Colonic mucosa (tissue), 4 donors: ENCODE data around the gene RBP4. TPM values are rescaled to one million over a fixed set of nuclear protein-coding genes. Genes with fewer than 3 reads are reported as not detected.

Experiments used
- DNase-seq: peaks from one replicate; pipeline ENCODE4 v3.0.0-alpha.2; 2020
- H3K27ac ChIP-seq: fragments of 200-600 bp; one replicate; pipeline ENCODE4 v1.8.0; 2021
- H3K27me3 ChIP-seq: fragments of 200-600 bp; one replicate; pipeline ENCODE4 v1.8.0; 2021
- H3K36me3 ChIP-seq: fragments of 200-600 bp; one replicate; pipeline ENCODE4 v1.8.0; 2021
- H3K4me1 ChIP-seq: fragments of 200-600 bp; one replicate; pipeline ENCODE4 v1.8.0; 2021; ENCODE audit warnings: mild to moderate bottlenecking
- H3K4me3 ChIP-seq: fragments of 200-600 bp; one replicate; pipeline ENCODE4 v1.8.0; 2021
- H3K9ac ChIP-seq, 2 donors: one replicate each; pipeline ENCODE4 v1.7.0; 2013; ENCODE audit warnings: control low read depth in 2 of 2, low read depth in 2 of 2, low read length in 2 of 2
- H3K9me3 ChIP-seq: fragments of 200-600 bp; one replicate; pipeline ENCODE4 v1.8.0; 2021
- intact Hi-C: fragments of 100-400 bp; cut with DNase I; formaldehyde crosslinking; loops from one replicate; pipeline ENCODE4 v1.14.1; 2022
- total RNA-seq, 2 donors: library from RNA; stranded (reverse); fragmentation: NEBNext Ultra II Directional in 1 of 2; extraction: Animal tissue kit (Norgen Biotek cat#: 25700) in 1 of 2; gene quantifications; one replicate each; pipeline ENCODE4 v1.2.1, GENCODE V29; 2021
- TF ChIP-seq, protein P1 (sequence below): fragments of 200-600 bp; IDR thresholded peaks from one replicate; pipeline ENCODE4 v1.8.0; 2022; ENCODE audit warnings: antibody characterized with exemption, mild to moderate bottlenecking
- donor health status: healthy.
- donor health status: DM: no; HTN: no; CAD: no.
- donor health status: DM: no; HTN: no; CAD: no.

The RBP4 gene
- total RNA-seq, 2 donors from 2014 or later = 6.8 to 15.1 TPM

DNA sequence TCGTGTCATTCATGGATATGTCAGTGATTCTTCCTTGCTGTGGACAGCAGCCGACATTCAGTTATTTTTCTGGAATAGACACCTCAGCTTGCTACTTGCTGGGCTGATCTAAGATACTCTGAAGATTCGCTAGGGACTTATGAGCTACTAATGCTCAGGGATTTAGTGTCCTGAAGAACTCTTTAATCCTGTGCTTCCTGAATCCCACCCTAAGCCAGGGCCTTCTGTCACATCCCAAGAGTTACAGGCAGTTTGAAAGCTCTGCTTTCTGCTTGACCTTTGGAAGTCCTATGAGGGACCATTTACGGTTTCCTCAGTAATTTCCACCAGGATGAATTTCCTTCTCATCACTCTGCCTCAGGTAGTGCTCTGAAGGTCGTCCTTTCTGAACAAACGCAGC, 11.3 kb upstream of the RBP4 start, which contains the start of gene PDE6C:
Gene PDE6C, plus strand, starts transcription at position 227 of the 400 bp plus-strand sequence. CDS start 189 bp downstream, outside the sequence.
- TF ChIP-seq, protein P1, sequence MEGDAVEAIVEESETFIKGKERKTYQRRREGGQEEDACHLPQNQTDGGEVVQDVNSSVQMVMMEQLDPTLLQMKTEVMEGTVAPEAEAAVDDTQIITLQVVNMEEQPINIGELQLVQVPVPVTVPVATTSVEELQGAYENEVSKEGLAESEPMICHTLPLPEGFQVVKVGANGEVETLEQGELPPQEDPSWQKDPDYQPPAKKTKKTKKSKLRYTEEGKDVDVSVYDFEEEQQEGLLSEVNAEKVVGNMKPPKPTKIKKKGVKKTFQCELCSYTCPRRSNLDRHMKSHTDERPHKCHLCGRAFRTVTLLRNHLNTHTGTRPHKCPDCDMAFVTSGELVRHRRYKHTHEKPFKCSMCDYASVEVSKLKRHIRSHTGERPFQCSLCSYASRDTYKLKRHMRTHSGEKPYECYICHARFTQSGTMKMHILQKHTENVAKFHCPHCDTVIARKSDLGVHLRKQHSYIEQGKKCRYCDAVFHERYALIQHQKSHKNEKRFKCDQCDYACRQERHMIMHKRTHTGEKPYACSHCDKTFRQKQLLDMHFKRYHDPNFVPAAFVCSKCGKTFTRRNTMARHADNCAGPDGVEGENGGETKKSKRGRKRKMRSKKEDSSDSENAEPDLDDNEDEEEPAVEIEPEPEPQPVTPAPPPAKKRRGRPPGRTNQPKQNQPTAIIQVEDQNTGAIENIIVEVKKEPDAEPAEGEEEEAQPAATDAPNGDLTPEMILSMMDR = no peak
- intact Hi-C loops = no loop called here
- H3K4me3 ChIP-seq = no peak within 1 kb of the TSS
- no peaks in the 10 kb centered on the region for H3K27me3 ChIP-seq
- H3K9ac ChIP-seq = no peak within 1 kb of the TSS
- no peaks in the 10 kb centered on the region for H3K4me1 ChIP-seq
- no peaks in the 10 kb centered on the region for H3K36me3 ChIP-seq
- H3K27ac ChIP-seq = no peak within 1 kb of the TSS
- no peak for DNase-seq
- no peaks in the 10 kb centered on the region for H3K9me3 ChIP-seq

DNA sequence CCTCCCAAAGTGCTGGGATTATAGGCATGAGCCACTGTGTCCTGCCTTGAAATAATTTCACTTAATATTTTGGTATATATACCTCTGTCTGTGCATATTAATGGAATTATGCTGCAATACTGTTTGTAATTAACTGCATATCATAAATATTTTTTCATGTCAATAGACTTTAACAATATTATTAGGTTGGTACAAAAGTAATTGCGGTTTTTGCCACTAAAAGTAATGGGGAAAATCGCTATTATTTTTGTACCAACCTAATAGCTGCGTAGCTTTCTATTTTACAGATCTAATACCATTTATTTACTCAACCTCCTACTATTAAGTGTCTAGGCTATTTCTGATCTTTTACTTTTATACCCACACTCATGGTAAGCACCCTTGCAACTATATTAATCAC, 7.4 kb upstream of the RBP4 start:
- Histone ChIP-seq H3K27ac (no peak overlapping the region), H3K4me1 (no peaks in the 10 kb centered on the region), H3K27me3 (no peaks in the 10 kb centered on the region), H3K9me3 (no peaks in the 10 kb centered on the region), H3K36me3 (no peaks in the 10 kb centered on the region), H3K9ac (no peak overlapping the region), H3K4me3 (no peak overlapping the region)
- no peak for DNase-seq
- intact Hi-C loops = no loop called here
- TF ChIP-seq, protein P1 = no peak

DNA sequence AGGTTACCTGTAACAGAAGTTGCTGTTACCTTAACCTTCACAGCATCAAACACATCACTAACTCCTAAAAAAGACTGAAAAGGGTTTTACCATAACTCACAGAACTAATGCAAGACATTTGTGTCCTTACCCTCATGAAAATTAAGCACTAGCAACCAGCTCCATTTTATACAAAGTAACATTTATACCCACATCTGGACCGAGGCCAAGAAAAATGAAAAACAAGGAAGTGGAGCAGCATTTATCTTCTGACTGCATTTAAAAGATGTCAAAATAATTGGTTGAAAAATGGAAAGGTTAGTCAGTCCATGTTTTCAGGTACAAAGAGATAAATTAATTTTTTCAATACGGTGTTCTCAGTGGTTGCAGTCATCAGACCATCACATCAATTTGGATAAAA, 3.1 kb upstream of the RBP4 start:
- no peaks in the 10 kb centered on the region for H3K36me3 ChIP-seq
- no peak for DNase-seq

DNA sequence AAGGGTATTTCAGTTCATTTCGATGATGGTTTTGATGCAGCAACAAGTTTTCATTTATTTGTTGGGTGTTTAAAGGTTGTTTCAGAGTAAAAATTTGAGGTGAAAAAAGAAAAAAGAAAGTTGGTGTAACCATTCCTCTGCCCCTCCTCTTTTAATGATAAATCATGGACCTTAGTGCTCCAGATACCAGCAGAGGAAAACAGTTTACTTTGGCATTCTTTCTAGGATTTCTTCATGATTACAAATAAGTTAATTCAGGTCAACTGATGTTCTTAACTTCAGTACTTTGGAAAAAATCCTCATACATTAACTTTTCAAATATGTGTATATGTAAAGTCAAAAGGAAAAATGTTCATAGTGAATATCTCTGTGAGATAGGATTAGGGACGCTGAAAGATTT, 2.0 kb upstream of the RBP4 start:
- TF ChIP-seq, protein P1 = no peak
- no peaks in the 10 kb centered on the region for H3K4me1 ChIP-seq
- H3K36me3 ChIP-seq = no peaks in the 10 kb centered on the region
- peaks cover 9% of the 10 kb centered on the region for H3K27me3 ChIP-seq
- H3K9me3 ChIP-seq = no peaks in the 10 kb centered on the region
- no peak overlapping the region for H3K27ac ChIP-seq
- H3K9ac ChIP-seq = no peak overlapping the region
- intact Hi-C loops = no loop called here
- DNase-seq = no peak
- H3K4me3 ChIP-seq = no peak overlapping the region

More for the DNA sequence above, 3.1 kb upstream of the RBP4 start:
- H3K4me1 ChIP-seq = no peaks in the 10 kb centered on the region
- no peak overlapping the region for H3K4me3 ChIP-seq
- TF ChIP-seq, protein P1 = no peak
- H3K27ac ChIP-seq = no peak overlapping the region
- no peaks in the 10 kb centered on the region for H3K9me3 ChIP-seq
- H3K27me3 ChIP-seq = peaks cover 9% of the 10 kb centered on the region
- intact Hi-C loops = no loop called here
- H3K9ac ChIP-seq = no peak overlapping the region

DNA sequence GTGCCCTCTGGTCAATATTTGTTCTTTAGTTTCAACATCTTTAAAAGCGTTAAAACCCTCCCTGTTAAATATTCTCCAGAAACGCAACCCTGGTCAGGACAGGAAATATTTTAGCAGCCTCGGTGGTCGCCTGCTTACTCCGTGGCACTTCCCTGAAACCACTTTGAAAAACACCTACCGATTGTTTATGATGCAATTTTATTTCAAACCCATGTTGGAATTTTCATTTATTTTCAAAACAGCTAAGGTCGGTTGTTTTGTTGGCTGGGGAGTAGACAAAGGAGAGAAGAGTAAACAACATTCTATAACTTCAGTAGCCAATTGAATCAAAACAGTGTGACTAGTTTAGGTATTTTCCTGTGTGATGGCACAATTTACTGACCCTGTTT, 733 bp upstream of the RBP4 start:
- Histone ChIP-seq H3K36me3 (no peaks in the 10 kb centered on the region), H3K4me1 (no peaks in the 10 kb centered on the region), H3K9me3 (no peaks in the 10 kb centered on the region), H3K27ac (no peak overlapping the region), H3K4me3 (no peak overlapping the region), H3K9ac (no peak overlapping the region), H3K27me3 (peaks cover 9% of the 10 kb centered on the region)
- intact Hi-C loops = no loop called here
- no peak for DNase-seq
- TF ChIP-seq, protein P1 = no peak
